ENCODE data around the gene CSKMT.

DNA sequence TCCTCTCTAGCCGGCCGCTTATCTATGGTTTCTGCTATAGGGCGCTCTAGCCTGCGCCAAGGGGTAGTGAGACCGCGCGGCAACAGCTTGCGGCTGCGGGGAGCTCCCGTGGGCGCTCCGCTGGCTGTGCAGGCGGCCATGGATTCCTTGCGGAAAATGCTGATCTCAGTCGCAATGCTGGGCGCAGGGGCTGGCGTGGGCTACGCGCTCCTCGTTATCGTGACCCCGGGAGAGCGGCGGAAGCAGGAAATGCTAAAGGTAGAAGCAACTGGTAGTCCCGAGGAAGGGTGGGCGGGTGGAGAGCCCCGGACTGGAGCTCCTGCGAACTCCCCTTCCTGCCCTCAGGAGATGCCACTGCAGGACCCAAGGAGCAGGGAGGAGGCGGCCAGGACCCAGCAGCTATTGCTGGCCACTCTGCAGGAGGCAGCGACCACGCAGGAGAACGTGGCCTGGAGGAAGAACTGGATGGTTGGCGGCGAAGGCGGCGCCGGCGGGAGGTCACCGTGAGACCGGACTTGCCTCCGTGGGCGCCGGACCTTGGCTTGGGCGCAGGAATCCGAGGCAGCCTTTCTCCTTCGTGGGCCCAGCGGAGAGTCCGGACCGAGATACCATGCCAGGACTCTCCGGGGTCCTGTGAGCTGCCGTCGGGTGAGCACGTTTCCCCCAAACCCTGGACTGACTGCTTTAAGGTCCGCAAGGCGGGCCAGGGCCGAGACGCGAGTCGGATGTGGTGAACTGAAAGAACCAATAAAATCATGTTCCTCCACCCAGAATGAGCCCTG lies 6.7 kb downstream of the CSKMT start, which contains the start of the genes LBHD1 and UQCC3:
- peak; percentile 90 for TF ChIP-seq POLR2A (IDR thresholded peaks at IDR 0.05; ENCODE audit: low read length)
- TF ChIP-seq GATA1 (IDR thresholded peaks at IDR 0.05; ENCODE audit: low read depth, low read length): no peak

All from erythroblast (primary cell).